NCI-H1417 treated with DMSO at 0.1 percent for 48 hours (cell line): ENCODE results near the gene GMDS.

Source experiments
- DNase-seq: peaks from one replicate; lab custom pipeline; 2025; lab: John Stamatoyannopoulos, UW

GMDS gene

DNA sequence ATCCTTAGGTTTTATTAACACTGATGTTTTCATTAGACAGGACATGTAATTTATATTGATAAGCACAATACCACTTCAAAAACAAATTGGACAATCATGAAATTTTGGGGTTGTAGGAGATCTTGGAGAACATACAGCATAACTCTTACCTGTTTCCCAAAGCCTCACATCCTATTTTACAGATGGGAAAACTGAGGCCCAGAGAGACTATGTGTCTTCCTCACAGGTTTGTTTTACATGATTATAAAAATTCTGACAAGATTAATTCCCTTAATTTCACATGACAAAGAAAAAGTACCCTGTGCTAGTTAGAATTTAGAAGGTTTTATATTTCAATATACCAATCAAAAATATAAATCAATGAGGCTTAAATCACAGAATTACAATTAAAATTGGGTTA is 145.5 kb downstream of the GMDS start:
- no peak for DNase-seq

DNA sequence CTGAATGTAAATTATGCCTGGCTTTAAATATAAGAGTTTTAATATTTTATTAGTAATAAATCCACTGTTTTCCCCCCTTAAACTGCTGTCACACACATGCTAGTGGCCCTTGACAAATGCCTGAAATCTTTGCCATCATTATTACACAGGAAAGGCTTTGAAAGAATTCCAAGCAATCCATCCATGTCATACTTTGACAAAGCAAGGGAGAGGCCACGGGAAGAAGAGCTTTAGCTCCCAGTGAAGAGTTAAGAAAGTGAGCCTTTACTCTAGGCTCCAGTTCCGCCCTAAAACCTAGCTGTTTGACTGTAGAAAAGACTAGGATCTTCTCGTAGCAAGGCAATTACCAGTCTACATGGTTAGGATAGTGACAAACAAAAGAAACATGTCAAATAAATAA is 147.9 kb downstream of the GMDS start:
- no peak for DNase-seq

DNA sequence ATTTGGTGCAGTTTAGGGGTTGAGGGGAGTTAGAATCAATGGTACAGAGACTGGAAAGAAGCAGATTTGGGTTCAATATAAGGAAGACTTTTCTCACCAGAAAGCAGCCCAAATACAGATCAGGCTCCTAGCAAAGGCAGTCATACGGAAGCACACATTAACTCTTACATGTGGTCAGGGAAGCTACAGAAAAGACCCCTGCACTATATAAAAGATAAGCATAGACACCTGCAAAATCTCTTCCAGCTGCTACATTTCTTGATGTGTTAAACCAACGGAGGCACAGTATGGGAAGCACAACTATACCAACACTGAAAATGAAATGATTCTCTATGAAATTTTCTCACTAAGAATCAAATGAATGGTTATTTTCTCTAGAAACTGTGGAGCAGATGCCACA is 150.8 kb downstream of the GMDS start:
- no peak for DNase-seq

DNA sequence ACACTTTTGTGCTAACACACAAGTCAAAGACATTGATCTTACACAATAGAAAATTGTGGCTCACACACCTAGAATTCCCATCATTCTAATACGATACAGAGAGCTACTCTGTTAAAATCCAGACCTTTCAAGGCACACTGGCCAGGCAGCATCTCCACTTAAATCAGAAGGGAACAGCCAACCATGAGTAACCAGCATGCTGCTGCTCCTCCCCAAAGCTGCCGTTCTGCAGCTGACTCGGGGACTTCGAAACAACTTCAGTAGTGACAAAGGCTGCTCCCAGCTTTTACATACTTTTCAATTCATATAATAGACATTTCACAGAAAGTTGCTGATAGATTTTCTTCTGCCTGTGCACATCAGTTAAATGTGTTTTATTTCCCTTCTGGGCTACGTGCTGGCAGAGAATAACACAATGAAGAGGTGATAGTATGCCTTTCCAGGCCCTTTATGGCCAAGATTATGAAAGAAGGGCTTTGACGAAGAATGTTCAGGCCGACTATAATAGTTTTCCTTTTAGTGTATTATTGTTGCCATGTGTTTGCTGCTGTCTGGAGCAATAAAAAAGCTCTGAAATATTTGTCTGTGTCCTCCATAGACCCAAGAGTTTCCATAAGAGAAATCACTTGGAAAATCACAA is 159.0 kb downstream of the GMDS start:
- DNase-seq: no peak

DNA sequence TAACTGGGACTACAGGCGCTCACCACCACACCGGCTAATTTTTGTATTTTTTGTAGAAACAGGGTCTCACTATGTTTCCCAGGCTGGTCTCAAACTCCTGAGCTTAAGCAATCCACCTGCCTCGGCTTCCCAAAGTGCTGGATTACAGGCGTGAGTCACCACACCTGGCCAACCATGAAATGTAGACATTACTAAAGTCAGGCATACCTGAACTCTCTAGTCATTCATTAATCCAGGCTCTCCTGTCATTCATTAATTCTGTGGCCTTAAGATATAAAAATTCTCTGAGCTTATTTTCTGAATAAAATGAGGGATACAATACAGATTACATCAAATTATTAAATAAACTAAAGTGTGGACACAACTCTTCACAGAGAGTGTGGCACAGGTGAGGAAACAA is 159.7 kb downstream of the GMDS start:
- no peak for DNase-seq

DNA sequence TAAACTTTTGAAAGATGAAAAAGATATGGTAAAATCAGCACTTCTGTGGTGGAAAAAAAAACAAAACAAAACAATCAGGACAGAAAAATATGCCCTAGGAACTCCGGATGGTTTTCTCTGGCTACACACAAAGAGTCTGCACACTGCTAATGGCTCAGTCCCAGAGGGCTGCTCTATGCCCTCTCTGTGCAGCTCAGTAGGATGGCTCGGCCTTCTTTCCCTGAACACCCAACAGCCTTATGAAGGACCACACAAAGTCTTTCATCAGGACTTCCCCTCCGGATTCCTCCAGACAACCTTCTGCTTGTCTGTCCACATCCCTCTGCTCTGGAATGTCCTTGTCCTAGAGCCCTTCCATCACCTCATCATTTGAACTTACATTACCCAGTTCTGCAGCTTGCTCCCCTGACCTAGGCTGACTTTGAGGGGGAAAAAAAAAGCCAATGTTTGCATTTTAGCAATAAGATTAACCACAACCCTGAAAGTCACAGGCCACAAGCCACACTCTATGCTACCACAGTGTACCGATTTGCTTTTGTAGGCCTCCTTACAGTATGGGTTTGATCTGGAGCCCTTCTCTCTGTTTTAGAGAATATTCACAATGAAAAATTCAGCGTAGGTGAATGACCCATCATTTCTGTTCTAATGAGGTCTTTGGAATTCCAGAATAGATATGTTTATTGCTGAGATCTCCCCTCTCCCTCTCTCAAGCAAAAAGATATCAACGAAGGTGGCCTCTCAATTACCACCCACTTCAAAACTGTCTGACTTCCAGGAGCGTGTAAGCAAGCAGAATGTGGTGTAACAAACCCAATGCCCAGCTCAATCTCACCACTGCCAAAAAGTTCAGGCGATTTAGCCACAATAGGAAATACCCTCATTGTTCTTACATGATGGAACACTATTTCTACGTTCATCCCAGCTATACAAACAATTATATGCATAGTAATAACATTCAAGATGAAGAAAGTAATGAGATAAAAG is 164.0 kb downstream of the GMDS start:
- no peak for DNase-seq

DNA sequence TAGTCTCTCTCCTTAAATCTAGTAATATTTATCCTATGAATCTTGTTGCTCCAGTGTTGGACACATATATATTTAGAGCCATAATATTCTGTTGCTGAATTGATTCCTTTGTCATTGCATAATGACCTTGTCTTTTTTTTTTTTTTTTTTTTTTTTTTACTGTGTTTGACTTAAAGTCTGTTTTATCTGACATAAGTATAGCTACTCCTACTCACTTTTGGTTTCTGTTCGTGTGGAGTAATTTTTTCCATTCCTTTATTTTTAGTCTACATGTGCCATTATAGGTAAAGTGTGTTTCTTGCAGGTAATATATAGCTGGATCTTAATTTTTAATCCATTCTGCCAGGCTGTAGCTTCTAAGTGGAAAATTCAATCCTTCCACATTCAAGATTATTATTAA is 166.5 kb downstream of the GMDS start:
- no peak for DNase-seq

DNA sequence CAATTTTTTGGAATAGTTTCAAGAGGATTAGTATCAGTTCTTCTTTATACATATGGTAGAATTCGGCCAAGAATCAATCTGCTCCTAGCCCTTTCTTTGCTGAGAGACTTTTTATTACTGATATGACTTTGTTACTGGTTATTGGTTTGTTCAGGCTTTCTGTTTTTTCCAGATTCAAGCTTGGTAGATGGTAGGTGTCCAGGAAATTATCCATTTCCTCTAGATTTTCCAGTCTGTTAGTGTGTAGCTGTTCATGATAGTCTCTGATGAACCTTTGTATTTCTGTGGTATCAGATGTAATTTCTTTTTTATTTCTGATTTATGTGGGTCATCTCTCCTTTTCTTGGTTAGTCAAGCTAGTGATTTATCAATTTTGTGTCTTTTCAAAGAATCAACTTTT is 167.6 kb downstream of the GMDS start:
- no peak for DNase-seq

DNA sequence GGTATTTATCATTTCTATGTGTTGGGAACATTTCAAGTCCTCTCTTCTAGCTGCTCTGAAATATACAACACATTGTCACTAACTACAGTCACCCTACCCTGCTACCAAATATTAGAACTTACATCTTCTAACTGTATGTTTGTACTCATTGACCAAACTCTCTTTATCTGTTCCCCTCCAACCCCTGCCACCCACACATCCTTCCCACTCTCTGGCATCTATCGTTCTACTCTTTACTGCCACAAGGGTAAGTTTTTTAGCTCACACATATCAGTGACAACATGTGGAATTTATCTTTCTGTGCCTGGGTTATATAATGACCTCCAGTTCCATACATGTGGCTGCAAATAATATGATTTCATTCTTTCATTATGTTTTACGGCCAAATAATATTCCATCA is 171.9 kb downstream of the GMDS start:
- DNase-seq: no peak

DNA sequence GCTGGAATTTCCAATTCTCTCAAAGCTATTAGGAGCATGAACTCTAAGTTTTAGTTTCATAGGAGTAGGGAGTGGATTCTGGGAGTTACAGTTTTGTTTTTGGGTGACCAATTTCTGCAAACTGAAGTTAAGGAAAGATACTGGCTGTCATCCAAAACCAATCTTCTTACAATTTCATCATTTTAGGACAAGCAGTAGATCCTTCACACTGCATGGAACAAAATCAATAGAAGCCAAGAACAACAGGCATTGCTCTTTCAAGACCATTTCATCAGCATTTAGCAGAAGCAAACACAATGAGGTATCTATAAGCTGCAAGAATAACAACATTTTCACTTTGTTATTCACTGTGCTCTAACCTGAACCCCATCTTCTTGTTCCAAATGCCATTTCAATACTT is 173.0 kb downstream of the GMDS start:
- DNase-seq: no peak

DNA sequence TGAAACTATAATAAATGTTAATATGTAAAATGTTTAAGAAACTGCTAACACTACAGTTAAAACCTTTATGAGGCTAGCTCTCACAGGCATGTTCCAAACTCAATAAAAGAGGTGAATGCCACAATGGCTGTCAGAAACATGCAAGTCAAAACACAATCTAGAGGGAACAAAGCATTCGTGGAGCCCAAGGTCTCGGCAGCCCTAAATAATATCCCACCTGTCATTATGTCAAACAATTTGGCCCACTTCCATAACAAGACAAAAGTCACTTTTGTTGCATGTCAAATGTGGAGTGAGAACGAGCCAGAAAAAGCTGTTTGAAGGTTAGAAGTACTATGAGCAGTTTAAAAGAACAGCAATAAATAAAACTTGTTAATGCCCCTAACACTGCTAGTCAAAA is 181.9 kb downstream of the GMDS start:
- no peak for DNase-seq

DNA sequence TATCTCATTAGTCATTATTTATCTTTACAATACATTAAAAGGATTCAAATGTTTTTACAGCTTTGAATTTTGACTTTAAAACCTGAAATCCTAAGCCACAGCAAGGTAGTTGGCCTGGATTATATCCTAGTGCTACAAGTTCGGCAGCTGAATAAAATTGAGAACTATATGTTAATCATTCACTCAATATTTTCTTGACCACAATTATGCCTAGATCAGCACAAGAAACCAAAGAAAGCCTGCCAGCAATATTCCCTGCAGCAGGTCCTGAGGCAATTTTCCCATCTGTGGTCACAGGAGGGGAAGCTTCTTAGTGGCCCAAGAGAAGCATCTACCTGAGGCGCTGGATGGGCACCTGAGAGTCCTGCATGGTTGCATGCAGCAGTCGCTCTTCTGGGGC is 183.5 kb downstream of the GMDS start:
- no peak for DNase-seq

DNA sequence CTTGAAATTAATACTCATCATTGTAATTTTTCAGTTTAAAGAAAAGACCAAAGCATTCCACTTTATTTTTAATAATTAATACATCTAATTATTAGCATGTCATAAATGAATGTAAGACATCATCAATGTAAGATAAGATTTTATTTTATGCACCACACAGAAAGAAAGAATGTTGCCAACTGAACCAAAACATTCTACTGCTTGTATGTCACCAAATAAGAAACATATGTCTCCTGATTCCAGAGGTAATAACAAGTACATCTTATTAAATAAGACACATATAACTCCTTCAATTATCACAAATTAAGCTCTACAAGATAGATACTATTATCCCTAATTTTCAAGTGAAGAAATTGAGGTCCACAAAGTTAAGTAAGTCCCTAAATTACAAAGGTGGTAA is 189.5 kb downstream of the GMDS start:
- no peak for DNase-seq

DNA sequence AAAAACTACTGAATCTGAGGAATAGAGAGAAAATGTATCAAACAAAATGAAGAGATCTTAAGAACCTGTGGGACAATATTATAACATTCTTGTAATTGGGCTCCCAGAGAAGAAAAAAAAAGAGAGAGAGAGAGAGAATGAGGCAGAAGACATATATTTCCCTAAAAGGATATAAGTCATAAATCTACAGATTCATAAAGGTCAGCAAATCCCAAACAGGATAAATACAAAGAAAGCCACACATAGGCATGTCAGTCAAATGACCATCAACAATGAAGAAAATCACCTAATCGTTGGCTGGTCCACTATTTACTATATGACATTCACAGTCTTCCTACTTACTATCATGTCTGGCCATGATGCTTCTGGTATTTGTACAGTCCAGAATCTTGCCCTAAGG is 190.3 kb downstream of the GMDS start:
- no peak for DNase-seq

DNA sequence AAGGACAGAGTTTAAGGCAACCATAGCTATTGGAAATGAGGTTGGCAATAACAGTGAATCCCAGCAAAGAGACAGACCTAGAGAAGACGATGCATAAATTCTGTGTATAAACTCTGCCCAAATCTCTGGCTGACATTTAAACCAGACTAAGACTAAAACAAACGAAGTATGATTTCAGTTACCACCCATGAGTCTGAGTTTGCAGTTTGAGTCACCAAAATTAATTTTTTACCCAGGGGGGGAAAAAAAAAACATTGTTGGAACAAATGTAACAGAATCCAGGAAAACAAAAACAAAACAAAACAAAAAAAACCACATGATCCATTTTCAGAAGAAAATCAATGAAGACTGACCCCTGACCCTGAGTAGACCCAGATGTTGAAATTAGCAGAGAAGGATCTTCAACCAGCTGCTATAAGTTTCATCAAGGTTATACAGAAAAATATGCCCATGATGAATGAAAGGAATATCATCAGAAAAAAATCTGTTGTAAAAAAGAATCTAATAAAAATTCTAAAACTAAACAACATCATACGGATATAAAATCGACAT is 190.8 kb downstream of the GMDS start:
- no peak for DNase-seq

DNA sequence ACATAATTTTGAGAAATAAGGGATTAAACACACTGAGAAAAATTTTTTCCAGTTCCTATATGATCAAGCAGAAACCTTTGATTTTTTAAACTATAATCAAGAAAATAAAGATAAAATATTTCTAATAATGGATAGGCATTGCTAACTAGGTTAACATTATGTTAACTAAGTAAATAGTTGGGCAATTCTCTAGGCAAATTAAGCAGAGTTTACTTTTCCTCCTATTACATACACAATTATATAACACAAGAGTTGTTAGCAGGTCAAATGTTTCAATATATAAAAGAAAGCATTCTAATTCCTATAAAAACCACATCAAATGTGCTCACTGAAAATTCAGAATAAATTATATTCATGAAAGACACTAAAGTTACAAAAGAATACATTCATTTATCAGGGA is 191.7 kb downstream of the GMDS start:
- no peak for DNase-seq

DNA sequence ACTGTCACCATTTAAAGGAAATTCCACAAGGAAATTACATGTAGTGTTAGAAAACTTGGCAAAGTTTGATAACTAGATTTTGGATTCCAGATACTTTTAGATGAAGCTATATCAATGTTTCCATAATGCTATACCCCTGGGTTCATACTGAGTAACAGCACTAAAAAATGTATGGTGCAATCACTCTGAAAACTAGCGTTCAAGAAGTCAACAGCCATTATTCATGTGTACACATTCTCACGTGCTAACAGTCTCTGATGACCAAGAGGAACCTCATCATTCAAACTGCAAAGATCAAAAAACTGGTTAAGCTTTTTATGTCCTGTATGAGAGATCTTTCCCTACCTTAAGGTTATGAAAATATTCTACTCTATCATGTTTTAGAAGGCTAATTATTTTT is 197.6 kb downstream of the GMDS start:
- DNase-seq: no peak

DNA sequence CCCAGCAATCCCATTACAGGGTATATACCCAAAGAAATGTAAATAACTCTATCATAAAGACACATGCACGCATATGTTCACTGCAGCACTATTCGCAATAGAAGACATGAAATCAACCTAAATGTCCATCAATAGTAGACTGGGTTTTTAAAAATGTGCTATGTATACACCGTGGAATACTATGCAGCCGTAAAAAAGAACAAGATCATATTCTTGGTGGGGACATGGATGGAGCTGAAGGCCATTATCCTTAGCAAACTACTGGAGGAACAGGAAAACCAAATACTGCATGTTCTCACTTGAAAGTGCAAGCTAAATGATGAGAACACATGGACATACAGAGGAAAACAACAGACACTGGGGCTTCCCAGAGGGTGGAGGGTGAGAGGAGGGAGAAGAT is 201.2 kb downstream of the GMDS start:
- DNase-seq: no peak

DNA sequence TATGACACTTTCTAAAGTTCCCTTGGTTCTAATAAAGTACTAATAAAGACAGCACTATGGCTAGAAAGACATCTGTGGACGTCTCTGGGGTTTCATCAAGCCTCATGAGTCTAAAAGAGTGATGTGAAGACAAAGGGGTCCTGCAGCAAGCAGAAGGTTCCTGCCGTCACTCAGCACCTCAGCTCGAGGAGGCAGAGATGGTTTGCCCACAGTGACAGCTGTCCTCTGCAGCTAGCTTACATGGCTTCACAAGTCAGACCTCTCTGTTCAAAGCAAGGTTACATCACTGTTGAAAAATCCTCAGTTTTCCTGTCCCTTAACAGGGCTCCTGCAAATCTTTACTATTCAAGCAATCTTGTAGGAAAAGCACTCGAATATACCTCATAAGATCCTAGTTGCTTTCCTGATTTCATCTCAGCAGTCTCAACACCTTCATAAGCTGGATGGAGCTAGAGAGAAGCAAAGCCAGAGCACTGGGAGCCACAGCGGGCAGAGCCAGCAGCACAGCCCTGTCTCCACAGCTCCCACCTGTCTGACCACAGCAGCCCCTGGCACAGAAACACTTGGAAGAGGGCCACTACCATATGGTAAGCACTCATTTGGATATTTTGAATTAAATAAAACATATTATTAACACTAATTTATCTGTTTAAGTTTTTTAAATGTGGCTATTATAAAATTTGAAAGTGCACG is 202.3 kb downstream of the GMDS start:
- DNase-seq: no peak

DNA sequence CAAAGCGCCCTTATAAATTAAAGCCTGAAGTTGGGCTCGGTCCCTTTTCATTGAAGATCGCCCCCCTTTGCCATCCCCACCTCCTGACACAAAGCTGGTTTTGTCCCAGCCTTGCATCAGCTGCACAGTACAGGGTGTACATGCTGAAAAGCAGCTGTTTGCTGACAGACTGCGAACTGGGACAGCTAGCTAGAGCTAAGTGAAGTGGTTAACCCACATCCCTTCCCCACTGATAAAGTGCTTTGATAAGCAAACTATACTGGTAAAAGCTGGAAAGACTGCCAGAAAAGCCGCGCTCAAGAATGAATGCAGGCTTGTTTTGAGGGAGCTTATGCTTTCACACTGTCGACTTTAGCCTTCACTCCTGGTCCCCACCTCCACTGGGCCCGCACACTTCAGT is 207.3 kb downstream of the GMDS start:
- no peak for DNase-seq

DNA sequence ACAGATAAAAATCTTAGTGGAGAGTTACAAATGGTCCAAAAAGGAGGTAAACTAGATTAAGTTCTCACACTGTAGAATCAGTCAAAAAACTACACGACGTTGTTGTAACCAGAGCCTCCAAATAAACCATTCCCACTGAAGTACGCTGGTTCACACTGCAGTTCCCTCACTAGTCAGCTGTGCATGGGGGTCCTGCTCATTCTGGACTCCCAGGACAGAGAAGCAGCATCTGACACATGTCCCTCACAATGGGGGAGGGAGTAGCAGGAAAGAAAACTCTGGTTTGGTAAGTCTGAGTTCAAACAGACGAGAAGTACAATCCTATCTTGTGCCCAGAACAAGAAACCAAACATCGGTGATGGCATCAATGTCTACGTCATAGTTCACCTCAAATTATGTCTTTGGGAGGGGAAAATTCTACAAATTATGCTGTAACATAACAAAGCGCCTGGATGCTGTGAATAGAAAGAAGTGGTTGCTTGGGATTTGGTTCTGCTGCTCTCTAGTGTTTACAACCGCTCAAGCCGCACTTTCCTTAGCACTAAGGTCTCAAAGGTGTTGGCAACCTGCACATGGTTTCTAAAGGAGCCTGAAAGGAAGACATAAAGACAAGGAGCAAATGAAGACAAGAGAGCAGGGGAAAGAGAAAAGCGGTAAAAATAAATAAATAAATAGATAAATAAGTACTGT is 208.0 kb downstream of the GMDS start:
- DNase-seq: no peak

DNA sequence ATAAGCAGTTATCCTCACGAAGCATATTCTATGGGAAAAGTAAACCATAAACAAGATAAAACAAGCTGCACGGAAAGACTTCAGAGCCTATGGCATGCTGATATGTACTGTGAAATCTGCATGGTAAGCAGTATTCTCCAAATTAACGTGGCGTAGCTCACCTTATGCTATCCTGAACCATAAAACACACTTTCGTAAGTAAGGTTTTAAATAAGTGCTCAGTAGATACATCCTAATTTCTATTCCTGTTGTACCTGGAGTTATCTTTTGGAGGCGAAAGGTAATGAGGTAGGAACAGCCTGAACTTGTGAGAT is 208.7 kb downstream of the GMDS start:
- DNase-seq: no peak
